ENCODE results near the gene SCAMP2.

- TF ChIP-seq, protein P1, sequence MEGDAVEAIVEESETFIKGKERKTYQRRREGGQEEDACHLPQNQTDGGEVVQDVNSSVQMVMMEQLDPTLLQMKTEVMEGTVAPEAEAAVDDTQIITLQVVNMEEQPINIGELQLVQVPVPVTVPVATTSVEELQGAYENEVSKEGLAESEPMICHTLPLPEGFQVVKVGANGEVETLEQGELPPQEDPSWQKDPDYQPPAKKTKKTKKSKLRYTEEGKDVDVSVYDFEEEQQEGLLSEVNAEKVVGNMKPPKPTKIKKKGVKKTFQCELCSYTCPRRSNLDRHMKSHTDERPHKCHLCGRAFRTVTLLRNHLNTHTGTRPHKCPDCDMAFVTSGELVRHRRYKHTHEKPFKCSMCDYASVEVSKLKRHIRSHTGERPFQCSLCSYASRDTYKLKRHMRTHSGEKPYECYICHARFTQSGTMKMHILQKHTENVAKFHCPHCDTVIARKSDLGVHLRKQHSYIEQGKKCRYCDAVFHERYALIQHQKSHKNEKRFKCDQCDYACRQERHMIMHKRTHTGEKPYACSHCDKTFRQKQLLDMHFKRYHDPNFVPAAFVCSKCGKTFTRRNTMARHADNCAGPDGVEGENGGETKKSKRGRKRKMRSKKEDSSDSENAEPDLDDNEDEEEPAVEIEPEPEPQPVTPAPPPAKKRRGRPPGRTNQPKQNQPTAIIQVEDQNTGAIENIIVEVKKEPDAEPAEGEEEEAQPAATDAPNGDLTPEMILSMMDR (IDR thresholded peaks at IDR 0.05 in 8 of 11, conservative IDR thresholded peaks at IDR 0.05 in 3 of 11) = no peak
- TF ChIP-seq POLR2A (IDR thresholded peaks at IDR 0.05) (no peak), POLR2AphosphoS5 (IDR thresholded peaks at IDR 0.05) (no peak)
Measured at GRCh38 chr15:74844319-74845207, 28.6 kb downstream of the SCAMP2 start.
